Ishikawa (cell line): ENCODE data around the gene DACH2.

Experiments used
- CEBPB ChIP-seq: IDR thresholded peaks from 2 replicates; pipeline ENCODE4 v1.6.1; 2012
- CREB1 ChIP-seq: IDR thresholded peaks from 2 replicates; pipeline ENCODE4 v1.6.1; 2012; ENCODE audit warnings: low read depth
- EGR1 ChIP-seq: IDR thresholded peaks from 2 replicates; pipeline ENCODE4 v1.6.1; 2012
- EP300 ChIP-seq: IDR thresholded peaks from 2 replicates; pipeline ENCODE4 v1.6.1; 2012; ENCODE audit warnings: borderline replicate concordance
- FOXM1 ChIP-seq: IDR thresholded peaks from 2 replicates; pipeline ENCODE4 v1.6.1; 2012; ENCODE audit warnings: low read depth, borderline replicate concordance
- NFIC ChIP-seq: IDR thresholded peaks from 2 replicates; pipeline ENCODE4 v1.6.1; 2012
- RAD21 ChIP-seq: IDR thresholded peaks from 2 replicates; pipeline ENCODE4 v1.6.1; 2012; ENCODE audit warnings: low read depth
- TAF1 ChIP-seq: IDR thresholded peaks from 2 replicates; pipeline ENCODE4 v1.6.1; 2012; ENCODE audit warnings: low read depth, mild to moderate bottlenecking
- TCF12 ChIP-seq: IDR thresholded peaks from 2 replicates; pipeline ENCODE4 v1.6.1; 2012; ENCODE audit warnings: low read depth
- TEAD4 ChIP-seq: IDR thresholded peaks from 2 replicates; pipeline ENCODE4 v1.6.1; 2012
- YY1 ChIP-seq: IDR thresholded peaks from 2 replicates; pipeline ENCODE4 v1.6.1; 2012; ENCODE audit warnings: low read depth
- ZBTB7A ChIP-seq: IDR thresholded peaks from 2 replicates; pipeline ENCODE4 v1.6.1; 2012; ENCODE audit warnings: low read depth
- TF ChIP-seq, protein P1 (sequence below): IDR thresholded peaks from 2 replicates; pipeline ENCODE4 v1.6.1; 2012
- TF ChIP-seq, protein P2 (sequence below): IDR thresholded peaks from 2 replicates; pipeline ENCODE4 v1.6.1; 2012; ENCODE audit warnings: low read depth, mild to moderate bottlenecking
- TF ChIP-seq, protein P3 (sequence below): IDR thresholded peaks from 2 replicates; pipeline ENCODE4 v1.6.1; 2012

The DACH2 gene

DNA sequence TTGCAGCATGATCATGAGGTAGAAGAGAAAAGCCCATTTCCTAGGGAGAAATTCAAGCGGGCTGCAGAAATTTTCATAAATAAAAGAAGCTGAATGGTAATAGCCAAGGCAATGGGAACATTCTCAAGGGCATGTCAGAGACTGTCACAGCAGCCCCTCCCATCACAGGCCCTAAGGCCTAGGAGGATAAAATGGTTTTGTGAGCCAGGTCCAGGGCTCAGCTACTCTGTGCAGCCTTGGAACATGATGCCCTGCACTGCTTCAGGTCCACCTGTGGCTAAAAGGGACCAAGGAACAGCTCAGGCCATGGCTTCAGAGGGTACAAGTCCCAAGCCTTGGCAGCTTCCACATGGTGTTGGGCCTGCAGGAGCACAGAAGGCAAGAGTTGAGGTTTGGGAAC lies 93.3 kb downstream of the DACH2 start:
- TF ChIP-seq EGR1 (no peak), TAF1 (no peak), TEAD4 (no peak), YY1 (no peak), CREB1 (no peak), NFIC (no peak), CEBPB (no peak), ZBTB7A (no peak), FOXM1 (no peak), EP300 (no peak), RAD21 (no peak)
- TF ChIP-seq, protein P1, sequence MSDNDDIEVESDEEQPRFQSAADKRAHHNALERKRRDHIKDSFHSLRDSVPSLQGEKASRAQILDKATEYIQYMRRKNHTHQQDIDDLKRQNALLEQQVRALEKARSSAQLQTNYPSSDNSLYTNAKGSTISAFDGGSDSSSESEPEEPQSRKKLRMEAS = no peak
- TF ChIP-seq, protein P2, sequence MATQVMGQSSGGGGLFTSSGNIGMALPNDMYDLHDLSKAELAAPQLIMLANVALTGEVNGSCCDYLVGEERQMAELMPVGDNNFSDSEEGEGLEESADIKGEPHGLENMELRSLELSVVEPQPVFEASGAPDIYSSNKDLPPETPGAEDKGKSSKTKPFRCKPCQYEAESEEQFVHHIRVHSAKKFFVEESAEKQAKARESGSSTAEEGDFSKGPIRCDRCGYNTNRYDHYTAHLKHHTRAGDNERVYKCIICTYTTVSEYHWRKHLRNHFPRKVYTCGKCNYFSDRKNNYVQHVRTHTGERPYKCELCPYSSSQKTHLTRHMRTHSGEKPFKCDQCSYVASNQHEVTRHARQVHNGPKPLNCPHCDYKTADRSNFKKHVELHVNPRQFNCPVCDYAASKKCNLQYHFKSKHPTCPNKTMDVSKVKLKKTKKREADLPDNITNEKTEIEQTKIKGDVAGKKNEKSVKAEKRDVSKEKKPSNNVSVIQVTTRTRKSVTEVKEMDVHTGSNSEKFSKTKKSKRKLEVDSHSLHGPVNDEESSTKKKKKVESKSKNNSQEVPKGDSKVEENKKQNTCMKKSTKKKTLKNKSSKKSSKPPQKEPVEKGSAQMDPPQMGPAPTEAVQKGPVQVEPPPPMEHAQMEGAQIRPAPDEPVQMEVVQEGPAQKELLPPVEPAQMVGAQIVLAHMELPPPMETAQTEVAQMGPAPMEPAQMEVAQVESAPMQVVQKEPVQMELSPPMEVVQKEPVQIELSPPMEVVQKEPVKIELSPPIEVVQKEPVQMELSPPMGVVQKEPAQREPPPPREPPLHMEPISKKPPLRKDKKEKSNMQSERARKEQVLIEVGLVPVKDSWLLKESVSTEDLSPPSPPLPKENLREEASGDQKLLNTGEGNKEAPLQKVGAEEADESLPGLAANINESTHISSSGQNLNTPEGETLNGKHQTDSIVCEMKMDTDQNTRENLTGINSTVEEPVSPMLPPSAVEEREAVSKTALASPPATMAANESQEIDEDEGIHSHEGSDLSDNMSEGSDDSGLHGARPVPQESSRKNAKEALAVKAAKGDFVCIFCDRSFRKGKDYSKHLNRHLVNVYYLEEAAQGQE = no peak
- TF ChIP-seq, protein P3, sequence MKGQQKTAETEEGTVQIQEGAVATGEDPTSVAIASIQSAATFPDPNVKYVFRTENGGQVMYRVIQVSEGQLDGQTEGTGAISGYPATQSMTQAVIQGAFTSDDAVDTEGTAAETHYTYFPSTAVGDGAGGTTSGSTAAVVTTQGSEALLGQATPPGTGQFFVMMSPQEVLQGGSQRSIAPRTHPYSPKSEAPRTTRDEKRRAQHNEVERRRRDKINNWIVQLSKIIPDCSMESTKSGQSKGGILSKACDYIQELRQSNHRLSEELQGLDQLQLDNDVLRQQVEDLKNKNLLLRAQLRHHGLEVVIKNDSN = no peak

DNA sequence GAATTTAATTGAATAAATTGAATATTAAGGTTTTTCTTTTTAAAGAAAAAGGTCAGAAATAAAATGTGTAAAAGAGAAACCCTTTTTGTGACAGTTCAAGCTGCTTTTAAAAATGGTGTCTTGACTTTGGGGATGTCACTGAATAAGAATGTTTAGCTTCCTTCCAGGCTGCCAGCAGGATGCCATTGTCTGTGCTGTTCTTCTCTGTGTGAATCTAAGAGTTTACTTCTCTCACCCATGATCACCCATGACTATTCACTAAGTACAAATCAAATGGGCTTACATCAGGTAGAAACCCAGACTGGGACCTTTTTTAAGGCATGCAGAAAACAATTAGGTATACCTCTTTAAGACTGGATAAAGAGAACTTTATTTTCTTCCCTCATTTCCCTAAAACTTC lies 115.3 kb downstream of the DACH2 start:
- TF ChIP-seq ZBTB7A (no peak), EGR1 (no peak), YY1 (no peak), CEBPB (no peak), TAF1 (no peak), CREB1 (no peak)
- TF ChIP-seq, protein P1 = no peak

DNA sequence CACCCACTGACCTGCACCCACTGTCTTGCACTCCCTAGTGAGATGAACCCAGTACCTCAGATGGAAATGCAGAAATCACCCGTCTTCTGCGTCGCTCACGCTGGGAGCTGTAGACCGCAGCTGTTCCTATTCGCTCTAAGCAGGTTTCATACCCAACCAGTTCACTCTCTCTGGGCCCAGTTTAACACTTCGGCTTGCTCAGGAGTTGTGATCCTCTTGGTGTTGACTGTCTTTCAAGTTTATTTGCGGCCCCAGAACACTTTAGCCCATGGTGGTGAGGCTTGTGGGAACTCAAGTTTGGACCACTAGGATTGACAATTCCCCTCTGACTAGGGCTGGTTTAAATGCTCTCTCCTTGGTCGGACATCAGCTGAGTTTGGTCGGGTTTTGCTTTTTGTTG lies 147.0 kb downstream of the DACH2 start:
- TF ChIP-seq TCF12 (no peak), CREB1 (no peak), NFIC (no peak), EP300 (no peak), FOXM1 (no peak), RAD21 (no peak), TEAD4 (no peak), YY1 (no peak), TAF1 (no peak), ZBTB7A (no peak), EGR1 (no peak), CEBPB (no peak)
- TF ChIP-seq, protein P3 = no peak
- TF ChIP-seq, protein P1 = no peak
- TF ChIP-seq, protein P2 = no peak

DNA sequence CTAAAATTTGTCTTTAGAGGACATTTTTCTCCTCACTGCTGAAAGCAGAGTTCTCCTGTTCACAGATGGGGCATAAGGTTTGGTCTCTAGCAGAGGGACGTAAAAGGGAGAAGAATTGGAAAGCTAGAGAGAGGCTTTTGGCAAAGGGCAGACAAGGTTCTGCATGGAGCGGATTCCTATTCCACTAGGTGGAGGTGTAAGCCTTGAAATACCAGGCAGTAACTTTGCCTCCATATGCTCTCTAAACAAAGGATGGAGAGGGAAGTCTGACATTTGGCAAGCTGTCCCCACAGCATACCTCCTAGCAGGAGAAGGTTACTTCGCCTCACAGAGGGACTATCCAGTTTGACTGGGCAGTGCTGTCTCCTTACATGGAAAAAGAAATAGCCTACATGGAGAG lies 174.7 kb downstream of the DACH2 start:
- TF ChIP-seq ZBTB7A = no peak

DNA sequence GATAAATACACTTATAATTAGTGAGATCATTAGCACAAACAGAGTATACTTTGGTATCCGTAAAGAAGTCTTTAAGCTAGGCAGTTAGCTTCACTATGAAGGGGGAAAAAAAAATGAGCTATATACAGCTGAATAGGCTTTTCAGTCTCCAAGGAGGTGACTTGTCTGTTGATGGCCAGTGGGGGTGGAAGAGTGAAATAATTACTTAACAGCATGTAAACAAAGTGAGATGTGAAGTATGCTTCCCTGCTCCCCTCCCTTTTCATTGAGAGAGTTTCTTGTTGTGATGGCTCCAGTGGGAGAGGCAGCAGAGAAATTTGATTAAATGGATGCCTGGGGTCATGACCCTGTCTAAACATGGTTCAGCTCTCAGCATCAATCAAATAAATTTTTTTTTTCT lies 180.9 kb downstream of the DACH2 start:
- no peak for TF ChIP-seq FOXM1
- TF ChIP-seq CEBPB = no peak

DNA sequence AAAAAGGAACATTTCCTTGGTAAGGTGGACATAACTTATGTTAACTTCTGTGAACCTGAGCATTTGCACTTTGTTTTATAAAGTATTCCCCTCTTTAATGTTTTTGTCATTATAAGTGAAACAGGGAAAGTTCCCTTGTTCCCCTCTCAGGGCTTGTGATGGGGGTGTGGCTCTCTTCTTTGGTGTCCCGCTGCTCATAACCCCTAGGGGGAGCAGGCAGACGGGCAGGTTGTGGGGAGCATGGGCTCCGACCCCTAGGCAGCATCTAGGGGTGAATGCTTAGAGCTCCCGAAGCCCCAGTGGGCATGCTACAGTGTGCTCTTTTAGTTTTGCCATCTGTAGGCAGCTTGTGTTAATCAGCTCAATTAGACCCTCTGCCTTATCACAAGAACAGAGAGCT lies 200.4 kb downstream of the DACH2 start:
- TF ChIP-seq TEAD4 (no peak), TCF12 (no peak), NFIC (no peak), FOXM1 (no peak)

DNA sequence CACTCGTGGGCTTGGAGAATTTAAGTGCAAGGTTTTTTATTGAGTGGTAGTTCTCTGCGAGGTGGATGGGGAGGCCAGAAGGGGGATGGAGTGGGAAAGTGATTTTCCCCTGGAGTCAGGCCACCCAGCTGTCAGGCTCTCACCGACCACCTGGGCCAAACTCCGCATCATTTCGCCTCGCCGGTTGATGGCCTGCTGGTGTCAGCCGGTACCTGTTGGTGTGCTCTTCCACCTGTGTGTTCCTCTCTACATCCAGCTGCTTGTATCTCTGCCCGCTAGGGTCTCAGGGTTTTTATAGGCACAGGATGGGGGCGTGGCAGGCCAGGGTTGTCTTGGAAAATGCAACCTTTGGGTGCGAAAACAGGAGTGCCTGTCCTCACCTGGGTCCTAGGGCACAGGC lies 200.9 kb downstream of the DACH2 start:
- TF ChIP-seq, protein P2 = no peak
- TF ChIP-seq TAF1 (no peak), TCF12 (no peak), FOXM1 (no peak), TEAD4 (no peak), RAD21 (no peak), NFIC (no peak), ZBTB7A (no peak), EGR1 (no peak), YY1 (no peak)
- TF ChIP-seq, protein P3 = no peak
- TF ChIP-seq, protein P1 = no peak
